ENCODE results near the gene NXPE4.

- TF ChIP-seq POLR2A (IDR thresholded peaks at IDR 0.05; ENCODE audit: low read length): no peak
- no peak for TF ChIP-seq GATA1 (IDR thresholded peaks at IDR 0.05; ENCODE audit: low read depth, low read length)
These were observed 24.1 kb upstream of the NXPE4 start for GRCh38 chr11:114619659-114620173.

All from erythroblast (primary cell).